Femur (tissue), 1 donor: ENCODE data around the gene ARHGAP26.

Experiments used
- DNase-seq: peaks from one replicate; pipeline ENCODE4 v3.0.0-alpha.2; 2017

The ARHGAP26 gene

DNA sequence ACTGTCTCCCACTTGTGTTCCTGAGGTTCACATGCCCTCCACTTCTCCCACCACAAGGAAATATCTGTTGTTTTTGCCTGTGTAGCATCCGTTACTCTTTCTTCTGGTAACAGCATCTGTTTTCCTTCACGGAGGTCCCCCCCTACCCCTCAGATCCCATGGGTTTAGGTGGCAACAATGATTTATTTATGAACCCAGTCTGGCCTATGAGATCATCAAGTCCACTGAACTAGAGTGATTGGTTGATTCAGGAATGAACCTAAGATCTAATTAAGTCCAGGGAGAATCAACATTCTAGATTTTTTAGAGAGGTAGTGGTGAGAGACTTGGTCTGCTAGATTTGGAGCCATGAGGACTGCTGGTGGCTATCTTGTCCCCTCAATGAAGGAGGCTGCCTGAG lies 466.5 kb downstream of the ARHGAP26 start:
- no peak for DNase-seq

DNA sequence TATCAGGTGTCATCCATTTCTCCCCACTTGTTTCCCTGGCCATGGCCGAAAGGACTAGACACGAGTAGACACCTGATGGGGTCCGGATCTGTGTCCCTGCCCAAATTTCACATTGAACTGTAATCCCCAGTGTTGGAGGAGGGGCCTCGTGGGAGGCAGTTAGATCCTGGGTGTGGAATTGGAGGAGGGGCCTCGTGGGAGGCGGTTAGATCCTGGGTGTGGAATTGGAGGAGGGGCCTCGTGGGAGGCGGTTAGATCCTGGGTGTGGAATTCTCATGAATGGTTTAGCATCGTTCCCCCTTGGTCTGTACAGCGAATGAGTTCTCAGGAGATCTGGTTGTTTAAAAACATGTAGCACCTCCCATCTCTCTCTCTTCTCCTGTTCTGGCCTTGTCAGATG lies 467.5 kb downstream of the ARHGAP26 start:
- no peak for DNase-seq

DNA sequence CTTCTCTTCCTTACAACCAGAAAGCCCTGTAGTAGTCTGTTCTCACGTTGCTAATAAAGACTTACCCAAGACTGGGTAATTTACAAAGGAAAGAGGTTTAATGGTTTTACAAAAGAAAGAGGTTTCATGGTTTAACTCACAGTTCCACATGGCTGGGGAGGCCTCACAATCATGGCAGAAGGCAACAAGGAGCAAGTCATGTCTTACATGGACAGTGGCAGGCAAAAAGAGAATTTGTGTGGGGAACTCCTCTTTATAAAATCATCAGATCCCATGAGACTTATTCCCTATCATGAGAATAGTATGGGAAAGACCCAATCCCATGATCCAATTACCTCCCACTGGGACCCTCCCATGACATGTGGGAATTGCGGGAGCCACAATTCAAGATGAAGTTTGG lies 468.4 kb downstream of the ARHGAP26 start:
- no peak for DNase-seq

DNA sequence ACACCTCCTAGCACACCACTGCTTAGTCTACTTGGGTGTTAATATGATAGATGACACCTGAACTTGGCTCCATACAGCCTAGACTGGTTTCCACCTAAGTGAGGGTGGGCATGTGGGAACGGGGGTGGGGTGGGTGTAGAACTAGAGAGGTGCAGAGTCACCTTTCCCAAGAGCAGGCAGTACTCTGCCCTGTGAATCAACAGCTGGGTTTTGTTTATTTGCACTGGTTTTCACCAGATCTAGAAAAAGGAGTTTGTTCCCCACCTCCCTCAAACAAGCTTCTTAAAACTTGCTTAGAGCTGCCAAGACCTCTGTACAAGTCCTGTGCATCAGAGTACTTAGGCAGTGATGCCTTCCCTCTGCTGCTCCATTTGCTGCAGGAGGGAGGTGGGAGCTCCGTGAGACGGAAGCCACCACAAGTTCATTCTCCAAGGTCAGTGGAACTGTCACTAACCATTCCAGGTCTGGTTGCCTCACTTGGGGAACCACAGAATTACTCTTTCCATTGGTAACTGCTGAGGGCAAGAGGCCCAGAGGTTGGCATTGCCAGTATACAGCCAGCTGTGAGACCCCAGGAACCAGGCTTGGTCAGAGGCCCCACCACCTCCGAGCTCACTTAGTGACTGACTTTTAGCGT lies 469.8 kb downstream of the ARHGAP26 start:
- no peak for DNase-seq

DNA sequence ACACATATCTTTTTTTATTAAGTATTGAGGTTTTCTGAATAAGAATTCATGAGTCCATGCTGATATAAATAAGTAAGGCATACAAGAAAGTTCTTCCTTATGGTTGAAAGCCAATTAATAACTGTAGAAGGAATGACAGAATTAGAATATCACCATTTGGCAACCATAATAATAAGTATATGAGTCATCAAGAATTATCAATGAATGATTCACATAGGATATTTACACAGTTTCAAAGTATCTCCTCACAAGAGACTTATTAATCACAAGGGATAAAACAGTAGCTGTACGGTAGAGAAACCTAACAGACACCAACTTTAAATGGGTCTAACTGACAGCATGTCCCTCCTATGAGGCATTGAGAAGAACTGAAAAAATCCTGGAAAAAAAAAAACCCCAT lies 471.7 kb downstream of the ARHGAP26 start:
- DNase-seq, result no peak

DNA sequence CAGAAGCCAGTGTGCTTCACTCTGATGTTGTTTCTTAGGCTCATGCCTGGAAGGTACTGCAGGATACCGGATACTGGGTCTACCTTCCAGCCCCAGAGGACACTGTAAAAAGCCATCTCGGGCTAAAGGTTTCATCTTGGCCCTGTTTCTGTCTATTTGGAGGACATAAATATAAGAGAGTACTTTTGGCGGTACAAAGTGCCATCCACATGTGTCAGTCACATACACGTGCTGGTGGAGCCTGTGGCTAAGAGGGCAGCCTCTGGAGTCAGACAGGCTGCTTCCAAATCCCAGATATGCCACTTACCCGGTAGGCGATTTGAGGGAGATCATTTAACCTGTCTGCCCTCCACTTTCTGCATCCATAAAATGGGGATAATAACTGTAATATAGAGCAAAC lies 472.9 kb downstream of the ARHGAP26 start:
- DNase-seq, result no peak

DNA sequence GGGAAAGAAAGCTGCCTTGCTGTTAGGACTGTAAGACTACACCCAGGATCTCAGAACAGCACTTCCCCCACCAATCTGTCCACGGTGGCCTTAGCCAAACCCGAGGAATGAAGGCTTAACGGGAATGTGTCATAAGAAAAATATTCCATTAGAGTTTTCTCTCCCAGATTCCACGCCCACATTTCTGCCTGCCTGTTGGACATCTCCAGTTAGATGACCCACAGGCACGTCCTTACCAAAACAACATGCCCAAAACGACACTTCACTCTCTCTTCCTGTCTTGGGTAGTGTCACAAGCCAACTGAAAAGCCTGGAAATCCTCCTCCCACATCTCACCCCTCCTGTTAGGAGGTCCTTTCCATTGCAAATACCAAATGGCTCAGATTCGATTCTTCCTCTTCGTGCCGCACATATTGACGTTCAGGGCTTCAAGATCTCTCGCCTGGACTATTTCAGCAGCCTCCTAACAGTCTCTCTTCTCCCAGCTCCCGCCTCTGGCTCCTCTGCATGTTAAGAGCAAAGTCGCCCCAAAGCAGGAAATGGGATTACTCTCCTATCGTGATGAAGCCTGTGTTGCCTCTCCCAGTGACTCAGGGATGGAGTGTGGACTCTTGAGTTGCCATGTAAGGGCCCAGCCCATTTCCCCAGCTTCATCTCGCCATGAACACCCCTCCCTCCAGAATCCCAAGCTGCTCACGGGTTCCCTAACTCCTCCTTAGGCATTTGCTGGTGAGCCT lies 474.0 kb downstream of the ARHGAP26 start:
- DNase-seq, result peak; percentile 82

DNA sequence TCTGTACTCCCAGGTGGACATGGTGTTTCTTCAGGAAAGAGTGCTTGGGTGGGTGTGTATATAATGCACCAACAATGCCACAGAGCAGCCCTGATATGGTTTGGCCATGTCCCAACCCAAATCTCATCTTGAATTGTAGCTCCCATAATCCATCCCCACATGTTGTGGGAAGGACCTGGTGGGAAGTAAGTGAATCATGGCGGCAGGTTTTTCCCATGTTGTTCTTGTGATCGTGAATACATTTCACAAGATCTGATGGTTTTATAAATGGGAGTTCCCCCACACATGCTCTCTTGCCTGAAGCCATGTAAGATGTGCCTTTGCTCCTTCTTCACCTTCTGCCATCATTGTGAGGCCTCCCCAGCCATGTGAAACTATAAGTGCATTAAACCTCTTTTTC lies 474.8 kb downstream of the ARHGAP26 start:
- no peak for DNase-seq

DNA sequence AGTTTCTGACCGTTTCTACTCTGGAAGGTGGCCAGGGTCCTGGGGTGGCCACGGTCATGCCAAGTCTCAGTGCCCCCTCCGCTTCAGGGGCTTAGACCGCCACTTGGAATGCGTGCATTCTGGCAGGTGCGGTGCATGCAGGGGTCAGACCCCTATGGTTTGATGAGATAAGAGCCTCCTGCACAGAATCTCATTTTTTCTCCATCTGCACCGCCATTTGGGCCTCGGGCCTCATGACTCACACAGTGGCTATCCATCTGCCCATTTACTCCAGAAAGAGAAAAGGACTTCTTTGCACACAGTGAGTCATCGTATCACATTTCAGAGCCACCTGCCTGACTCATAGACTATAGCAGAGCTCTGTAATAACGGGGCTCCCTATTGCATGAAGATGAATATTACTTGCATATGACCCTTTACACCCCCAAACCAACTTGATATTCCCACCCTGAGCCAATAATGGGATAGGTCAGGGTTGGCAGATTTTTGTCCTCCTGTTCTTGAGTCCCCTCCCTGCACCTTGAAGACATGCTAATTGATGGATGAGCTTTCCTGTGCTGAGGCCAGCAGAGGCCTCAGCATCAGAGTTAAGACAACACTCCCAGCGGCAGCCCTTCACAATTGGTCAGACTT lies 475.9 kb downstream of the ARHGAP26 start:
- no peak for DNase-seq

DNA sequence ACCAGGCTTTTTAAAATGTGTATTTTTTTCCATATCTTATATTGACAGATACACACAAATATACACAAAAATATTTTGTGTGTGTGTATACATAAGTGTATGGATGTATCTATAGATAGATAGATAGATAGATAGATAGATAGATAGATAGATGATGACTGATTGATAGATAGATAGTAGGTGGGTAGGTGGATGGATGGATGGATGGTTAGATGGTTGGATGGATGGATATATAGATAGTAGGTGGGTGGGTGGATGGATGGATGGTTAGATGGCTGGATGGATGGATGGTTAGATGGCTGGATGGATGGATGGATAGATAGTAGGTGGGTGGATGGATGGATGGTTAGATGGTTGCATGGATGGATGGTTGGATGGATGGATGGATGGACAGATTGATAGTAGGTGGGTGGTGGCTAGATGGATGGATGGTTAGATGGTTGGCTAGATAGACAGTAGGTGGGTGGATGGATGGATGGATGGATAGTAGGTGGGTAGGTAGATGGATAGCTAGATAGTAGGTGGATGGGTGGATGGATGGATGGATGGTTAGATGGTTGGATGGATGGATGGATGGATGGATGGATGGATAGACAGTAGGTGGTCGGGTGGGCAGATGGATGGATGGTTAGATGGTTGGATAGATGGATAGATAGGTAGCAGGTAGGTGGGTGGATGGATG lies 477.1 kb downstream of the ARHGAP26 start:
- no peak for DNase-seq

DNA sequence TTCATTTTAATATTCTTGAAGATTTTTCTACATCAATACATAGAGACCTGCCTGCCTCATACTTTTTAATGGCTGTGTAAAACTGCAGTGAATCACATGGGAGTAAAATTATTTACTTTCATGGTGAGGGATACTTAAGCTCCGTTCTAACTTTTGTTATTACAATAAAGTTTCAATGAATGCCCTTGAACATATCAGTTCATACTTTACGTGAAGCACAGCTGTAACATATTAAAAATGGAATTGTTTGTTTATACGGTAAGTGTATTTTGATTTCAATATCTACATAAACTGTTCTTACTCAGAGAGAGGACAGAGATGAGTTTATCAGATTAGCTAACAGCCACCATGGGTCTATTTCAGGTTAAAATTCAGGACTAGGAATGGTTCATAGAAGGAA lies 478.2 kb downstream of the ARHGAP26 start:
- no peak for DNase-seq

DNA sequence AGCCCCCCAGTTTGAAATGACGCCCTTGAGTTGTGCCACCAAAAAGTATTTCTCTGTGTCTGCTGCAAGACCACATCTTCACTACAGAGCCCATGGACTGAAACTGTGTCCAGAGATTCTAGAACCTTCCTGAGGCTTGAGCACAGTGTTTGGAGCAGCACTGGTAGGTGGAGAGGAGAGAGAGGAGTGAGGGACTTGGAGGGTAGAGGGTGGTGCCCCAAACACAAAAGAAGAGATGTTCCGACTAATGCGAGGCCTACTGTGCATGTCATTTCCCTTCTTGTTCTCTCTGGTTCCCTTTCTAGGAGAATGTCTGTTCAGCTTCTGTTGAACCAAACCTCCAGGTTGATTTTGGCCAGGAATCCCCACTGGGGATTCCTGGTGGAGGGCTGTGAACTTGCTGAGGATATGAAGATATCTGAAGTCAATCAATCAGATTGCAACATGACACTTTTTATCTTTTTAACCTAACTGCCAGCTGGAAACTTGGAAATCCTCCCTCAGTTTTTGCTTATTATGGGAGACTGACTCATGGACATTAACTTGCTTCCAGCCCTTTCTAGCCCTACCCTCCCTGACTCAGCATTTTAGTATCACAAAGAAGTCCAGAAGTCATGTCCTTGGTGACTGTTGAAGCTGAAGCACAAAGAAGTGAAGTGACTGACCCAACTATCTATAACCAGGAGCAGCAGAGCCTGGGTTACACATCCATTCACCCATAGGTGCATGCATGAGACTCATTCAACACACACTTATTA lies 478.8 kb downstream of the ARHGAP26 start:
- no peak for DNase-seq

DNA sequence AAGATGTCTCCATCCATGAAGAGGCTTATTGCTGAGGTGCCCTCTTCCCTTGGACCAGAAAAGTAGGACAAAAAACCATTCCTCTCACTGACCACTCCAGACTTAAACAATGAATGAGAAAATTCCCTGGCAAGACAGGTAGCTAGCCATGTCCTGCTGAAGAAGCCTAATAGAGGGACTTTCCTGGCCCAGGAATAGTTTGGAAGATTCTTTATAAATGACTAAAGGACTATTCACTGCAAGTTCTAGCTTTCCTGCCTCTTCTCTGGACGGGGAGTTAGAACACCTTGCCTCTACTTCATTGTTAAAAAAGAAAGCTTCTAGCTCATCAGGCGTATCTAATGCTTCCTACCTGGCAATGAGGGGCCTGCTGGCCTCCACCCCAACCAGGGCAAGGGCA lies 479.7 kb downstream of the ARHGAP26 start:
- DNase-seq, result no peak

DNA sequence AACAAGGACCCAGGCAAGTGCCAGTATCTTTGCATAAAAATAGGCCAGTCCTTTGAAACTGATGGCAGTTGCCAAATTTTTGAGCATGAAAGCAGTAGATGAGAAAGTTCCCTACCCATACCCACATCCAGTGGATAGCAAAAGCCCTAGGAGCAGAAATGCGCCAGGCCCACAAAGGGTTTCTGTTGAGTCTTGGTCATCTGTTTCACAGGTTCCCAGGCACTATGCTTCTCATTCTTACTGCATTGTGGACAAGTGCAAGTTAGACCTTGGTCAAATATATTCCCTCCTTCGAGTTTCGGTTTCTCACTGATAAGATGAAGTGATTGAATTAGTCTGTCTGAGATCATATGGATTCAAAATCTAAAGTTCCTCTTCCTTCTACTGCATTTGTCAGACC lies 481.0 kb downstream of the ARHGAP26 start:
- DNase-seq, result no peak

DNA sequence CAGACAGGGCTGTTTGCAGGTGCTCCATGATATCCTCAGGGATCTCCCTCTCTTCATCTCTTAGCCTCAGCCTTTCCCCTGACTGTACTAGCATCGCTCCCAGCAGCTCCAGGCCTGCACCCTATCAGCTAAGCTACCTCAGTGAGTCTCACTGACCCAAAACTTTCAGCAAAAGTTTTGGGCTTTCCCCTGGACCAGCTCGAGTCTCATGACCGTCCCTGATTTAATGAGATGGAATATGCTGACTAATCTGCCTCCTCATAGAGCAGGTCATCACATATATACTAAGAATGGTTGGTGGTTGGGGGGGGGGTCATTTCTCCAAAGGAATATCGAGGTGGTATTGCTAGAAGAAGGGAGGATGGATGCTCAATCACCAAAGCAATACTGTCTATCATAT lies 481.8 kb downstream of the ARHGAP26 start:
- DNase-seq, result no peak

DNA sequence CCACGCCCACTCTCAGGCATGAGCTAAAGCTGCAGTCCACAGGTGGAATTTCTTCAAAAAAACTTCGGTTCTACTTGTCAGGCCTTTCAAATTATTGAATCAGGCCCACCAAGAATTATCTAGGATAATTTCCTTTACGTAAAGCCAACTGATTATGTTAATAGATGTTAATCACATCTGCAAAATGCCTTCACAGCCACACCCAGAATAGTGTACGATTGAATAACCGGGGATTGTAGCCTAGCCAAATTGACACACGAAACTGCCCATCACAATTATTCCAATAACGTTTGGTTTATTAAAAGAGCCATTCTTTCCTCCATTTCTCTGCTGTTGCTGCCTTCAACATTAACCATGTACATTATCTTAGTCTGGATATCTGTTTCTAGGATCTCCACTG lies 484.6 kb downstream of the ARHGAP26 start:
- DNase-seq, result no peak

DNA sequence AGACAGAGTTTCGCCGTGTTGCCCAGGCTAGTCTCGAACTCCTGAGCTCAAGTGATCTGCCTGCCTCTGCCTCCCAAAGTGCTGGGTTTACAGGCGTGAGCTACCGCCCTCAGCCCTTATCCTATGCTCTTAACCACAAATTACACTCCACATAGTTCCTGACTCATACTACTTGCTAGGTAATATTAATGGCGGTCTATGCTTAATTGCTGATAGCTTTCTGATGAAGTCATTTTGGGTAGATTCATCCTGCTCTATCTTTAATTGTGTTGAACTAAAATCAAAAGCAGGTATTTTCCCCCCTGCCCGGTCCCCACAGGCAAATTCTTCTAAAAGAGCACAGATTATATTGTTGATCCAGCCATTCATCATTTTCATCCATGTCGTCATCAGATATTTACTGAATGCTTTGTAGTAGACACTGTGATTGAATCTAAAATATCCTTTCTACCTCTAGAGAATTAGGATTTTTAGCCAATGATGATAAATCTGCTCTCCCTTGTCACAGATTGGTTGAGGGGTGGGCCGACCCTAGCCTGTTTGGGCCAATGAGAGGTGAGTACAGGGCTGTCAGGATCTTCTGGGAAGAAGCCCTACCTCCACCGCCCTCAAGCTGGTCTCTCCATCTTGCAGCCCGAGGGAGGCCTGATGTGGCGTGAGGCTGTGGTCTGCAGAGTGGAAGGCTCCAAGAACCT lies 488.5 kb downstream of the ARHGAP26 start:
- no peak for DNase-seq

DNA sequence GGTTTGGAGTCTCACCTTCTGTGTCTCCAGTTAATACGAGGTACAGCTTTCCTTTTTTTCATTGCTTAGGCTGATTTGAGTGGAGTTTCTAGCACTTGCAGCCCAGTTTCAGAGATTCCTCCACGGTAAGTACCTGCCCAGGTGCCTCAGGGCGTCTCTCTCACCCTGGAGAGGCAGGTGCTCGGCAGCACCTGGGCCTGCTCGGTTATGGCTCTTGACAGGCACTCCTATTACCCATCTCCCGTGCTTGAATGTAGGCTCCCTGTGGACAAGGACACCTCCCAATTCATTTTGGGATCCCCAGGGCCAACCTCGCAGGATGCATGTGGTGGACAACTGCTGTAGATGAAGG lies 489.1 kb downstream of the ARHGAP26 start:
- no peak for DNase-seq

DNA sequence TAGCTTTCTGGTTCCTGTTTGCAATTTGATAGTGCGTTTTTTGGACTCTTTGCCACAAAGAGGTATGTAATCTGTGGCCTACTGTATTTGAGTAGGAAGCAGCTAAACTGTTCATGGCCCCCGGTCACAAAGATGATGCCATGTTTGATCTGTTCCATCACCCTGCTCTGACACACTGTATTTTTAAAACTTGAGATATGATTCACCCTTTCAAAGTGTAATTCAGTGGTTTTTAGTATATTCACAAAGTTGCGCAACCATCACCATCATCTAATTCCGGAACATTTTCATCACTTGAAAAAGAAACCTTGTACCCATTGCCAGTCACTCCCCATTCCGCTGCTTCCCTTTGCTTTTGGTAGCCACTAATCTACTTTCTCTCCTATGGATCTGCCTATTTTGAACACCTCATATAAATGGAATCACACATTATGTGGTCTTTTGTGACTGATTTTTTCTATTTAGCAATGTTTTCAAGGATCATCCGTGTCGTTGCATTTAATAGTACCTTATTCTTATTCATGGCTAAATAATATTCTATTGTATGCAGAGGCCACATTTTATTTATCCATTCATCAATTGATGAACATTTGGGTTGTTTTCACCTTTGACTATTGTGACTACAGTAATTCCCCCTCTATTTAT lies 491.7 kb downstream of the ARHGAP26 start:
- no peak for DNase-seq

DNA sequence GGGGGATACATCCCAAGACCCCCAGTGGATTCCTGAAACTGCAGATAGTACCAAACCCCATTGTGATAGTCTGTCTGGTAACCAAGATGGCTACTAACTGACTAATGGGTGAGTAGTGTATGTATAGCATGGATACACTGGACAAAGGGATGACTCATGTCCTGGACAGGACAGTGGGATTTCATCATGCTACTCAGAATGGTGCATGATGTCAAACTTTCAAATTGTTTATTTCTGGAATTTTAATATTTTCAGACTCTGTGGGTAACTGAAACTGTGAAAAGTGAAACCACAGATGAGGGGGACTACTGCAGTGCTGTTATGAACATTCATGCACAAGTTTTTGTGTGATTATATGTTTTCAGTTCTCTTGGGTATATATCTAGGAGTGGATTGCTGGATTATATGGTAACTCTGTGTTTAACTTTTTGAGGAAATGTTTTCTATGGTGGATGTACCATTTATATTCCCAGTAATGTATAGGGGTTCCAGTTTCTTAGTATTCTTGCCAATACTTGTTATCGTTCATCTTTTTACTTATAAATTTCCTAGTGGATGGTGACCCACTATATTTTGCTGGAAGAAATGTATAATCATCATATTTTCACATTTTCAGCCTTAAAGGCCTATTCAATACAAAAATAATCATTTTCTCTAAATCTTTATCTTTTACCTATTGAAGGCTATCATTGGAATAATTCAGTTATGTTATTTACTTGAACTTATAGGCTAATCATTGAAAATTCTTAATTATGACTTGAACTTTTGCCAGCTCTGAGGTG lies 492.4 kb downstream of the ARHGAP26 start:
- no peak for DNase-seq

DNA sequence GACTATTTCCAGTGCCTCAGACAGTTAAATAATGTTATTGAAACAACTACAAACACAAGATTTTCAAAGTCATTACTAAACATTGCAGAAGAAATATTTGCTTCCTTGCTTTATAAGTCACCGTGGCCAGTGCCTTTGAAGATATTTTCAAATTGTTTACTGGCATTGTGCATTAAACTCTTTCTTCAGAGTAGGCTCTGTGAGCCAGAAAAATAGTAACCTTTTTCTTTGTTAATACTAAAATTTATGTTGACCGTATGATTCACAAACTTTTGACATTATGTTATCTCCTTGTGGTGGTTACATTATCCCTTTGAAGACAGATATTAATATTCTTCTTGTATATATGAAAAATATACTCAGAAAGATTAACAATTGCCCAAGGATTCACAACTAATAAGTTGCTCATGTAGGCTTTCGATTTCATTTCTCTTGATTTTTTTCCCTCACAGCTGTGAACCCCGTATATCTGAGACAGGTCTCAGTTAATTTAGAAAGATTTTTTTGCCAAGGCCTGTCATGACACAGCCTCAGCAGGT lies 493.2 kb downstream of the ARHGAP26 start:
- no peak for DNase-seq
